Stomach (tissue), 19 donors: Measurements from ENCODE around the gene MRPS33. TPM values are rescaled to one million over a fixed set of nuclear protein-coding genes. Genes with fewer than 3 reads are reported as not detected.

ENCODE experiments used
- DNase-seq, 2 donors: peaks; one replicate each; pipeline versions ENCODE4 v3.0.0 to v3.0.0-alpha.2; 2013 to 2019
- H3K27ac ChIP-seq, 5 donors: fragments of 200-600 bp in 4 of 5; sonication (generic) in 4 of 5; one replicate each; pipeline ENCODE4 v1.5.1; 2013 to 2019; ENCODE audit warnings: mild to moderate bottlenecking in 1 of 5, moderate library complexity in 1 of 5
- H3K27me3 ChIP-seq, 3 donors: fragments of 200-600 bp; sonication (generic); one replicate each; pipeline ENCODE4 v1.5.1; 2017 to 2019; ENCODE audit warnings: mixed run types in 1 of 3
- H3K36me3 ChIP-seq, 4 donors: fragments of 200-600 bp; sonication (generic); 1 replicate in 3 of 4; 2 replicates in 1 of 4; pipeline ENCODE4 v1.5.1; 2016 to 2019
- H3K4me1 ChIP-seq, 4 donors: fragments of 200-600 bp; sonication (generic); one replicate each; pipeline ENCODE4 v1.5.1; 2016 to 2019
- H3K4me3 ChIP-seq, 4 donors: fragments of 200-600 bp; sonication (generic) in 3 of 4; one replicate each; pipeline ENCODE4 v1.5.1; 2016 to 2019; ENCODE audit warnings: mild to moderate bottlenecking in 1 of 4
- H3K9me3 ChIP-seq, 4 donors: fragments of 200-600 bp; sonication (generic); one replicate each; pipeline ENCODE4 v1.5.1; 2016 to 2019
- EP300 ChIP-seq: sonication (generic); formaldehyde crosslinking; IDR thresholded peaks from one replicate; pipeline ENCODE4 v1.6.1; 2017; ENCODE audit warnings: antibody characterized with exemption
- POLR2A ChIP-seq, 4 donors: fragments of 450-650 bp; IDR thresholded peaks; one replicate each; pipeline ENCODE4 v1.6.1; 2016; ENCODE audit warnings: antibody characterized with exemption in 4 of 4, control low read depth in 2 of 4, mild to moderate bottlenecking in 1 of 4, moderate library complexity in 1 of 4
- POLR2AphosphoS5 ChIP-seq, 3 donors: sonication (generic); formaldehyde crosslinking; IDR thresholded peaks; one replicate each; pipeline ENCODE4 v1.6.1; 2016; ENCODE audit warnings: antibody characterized with exemption in 3 of 3
- WGBS, 5 donors: extraction: QIAGEN DNeasy Blood & Tissue Kit in 3 of 5; methylation state at CpG; one replicate each; pipeline versions ENCODE4 v1.1.5 to v1.1.7; 2013 to 2018; 5-methylcytosine and 5-hydroxymethylcytosine counted together
- intact Hi-C: fragments of 100-400 bp; cut with DNase I; formaldehyde crosslinking; loops from one replicate; pipeline ENCODE4 v1.15.1; 2023; ENCODE audit warnings: low total_unique reads
- long read RNA-seq, 10 donors: transcript quantifications; one replicate each; lab custom pipeline, GENCODE V29; 2026
- polyA plus RNA-seq, 3 donors: library from polyadenylated mRNA; stranded (reverse); fragments of 200-250 nt; gene quantifications; one replicate each; pipeline ENCODE4 v1.2.3, GENCODE V29; 2013
- total RNA-seq, 5 donors: library from RNA; depleted of rRNA; stranded (reverse); fragments of >200 nt; gene quantifications; one replicate each; pipeline versions ENCODE4 v1.1.0 to v1.2.3, GENCODE V29; 2014 to 2016
- TF ChIP-seq, protein P1 (sequence below), 7 experiments: fragments of 450-650 bp in 4 of 7; fragments of 200-600 bp in 3 of 7; sonication (generic) in 3 of 7; IDR thresholded peaks; one replicate each; pipeline ENCODE4 v1.5.1; 2016 to 2019; ENCODE audit warnings: antibody characterized with exemption in 7 of 7, control low read depth in 2 of 7, mild to moderate bottlenecking in 1 of 7
- donor health status: healthy with polysubstance abuse.
- donor health status: Bipolar disorder and iron deficiency.
- donor health status: healthy.

MRPS33 gene
- 10 to 100 TPM in 1 of 5 donors, 1 to 10 TPM in 2, under 1 TPM in 1, not detected in 1; 0.89 to 51.3 (median 8.5) TPM for total RNA-seq
- 10 to 100 TPM; 83.6 to 99.9 (median 85.9) TPM for polyA plus RNA-seq
- long read RNA-seq, donor 1, full-length matches to known transcripts: 13 of 13 reads
- long read RNA-seq, donor 1, partial matches to known transcripts: 0 of 13 reads
- long read RNA-seq, donor 1, other reads (novel, unspliced or antisense): 0 of 13 reads
- long read RNA-seq, donor 2, full-length matches to known transcripts: 21 of 28 reads
- long read RNA-seq, donor 2, partial matches to known transcripts: 7 of 28 reads
- long read RNA-seq, donor 2, other reads (novel, unspliced or antisense): 0 of 28 reads
- long read RNA-seq, donor 3, full-length matches to known transcripts: 25 of 25 reads
- long read RNA-seq, donor 3, partial matches to known transcripts: 0 of 25 reads
- long read RNA-seq, donor 3, other reads (novel, unspliced or antisense): 0 of 25 reads
- long read RNA-seq, donor 4: 0 reads
- long read RNA-seq, donor 5, full-length matches to known transcripts: 26 of 33 reads
- long read RNA-seq, donor 5, partial matches to known transcripts: 7 of 33 reads
- long read RNA-seq, donor 5, other reads (novel, unspliced or antisense): 0 of 33 reads
- long read RNA-seq, donor 6, full-length matches to known transcripts: 55 of 72 reads
- long read RNA-seq, donor 6, partial matches to known transcripts: 17 of 72 reads
- long read RNA-seq, donor 6, other reads (novel, unspliced or antisense): 0 of 72 reads
- long read RNA-seq, donor 7, full-length matches to known transcripts: 19 of 19 reads
- long read RNA-seq, donor 7, partial matches to known transcripts: 0 of 19 reads
- long read RNA-seq, donor 7, other reads (novel, unspliced or antisense): 0 of 19 reads
- long read RNA-seq, donor 8, full-length matches to known transcripts: 24 of 34 reads
- long read RNA-seq, donor 8, partial matches to known transcripts: 10 of 34 reads
- long read RNA-seq, donor 8, other reads (novel, unspliced or antisense): 0 of 34 reads
- long read RNA-seq, donor 9, full-length matches to known transcripts: 35 of 41 reads
- long read RNA-seq, donor 9, partial matches to known transcripts: 6 of 41 reads
- long read RNA-seq, donor 9, other reads (novel, unspliced or antisense): 0 of 41 reads
- long read RNA-seq, donor 10, full-length matches to known transcripts: 17 of 17 reads
- long read RNA-seq, donor 10, partial matches to known transcripts: 0 of 17 reads
- long read RNA-seq, donor 10, other reads (novel, unspliced or antisense): 0 of 17 reads

DNA sequence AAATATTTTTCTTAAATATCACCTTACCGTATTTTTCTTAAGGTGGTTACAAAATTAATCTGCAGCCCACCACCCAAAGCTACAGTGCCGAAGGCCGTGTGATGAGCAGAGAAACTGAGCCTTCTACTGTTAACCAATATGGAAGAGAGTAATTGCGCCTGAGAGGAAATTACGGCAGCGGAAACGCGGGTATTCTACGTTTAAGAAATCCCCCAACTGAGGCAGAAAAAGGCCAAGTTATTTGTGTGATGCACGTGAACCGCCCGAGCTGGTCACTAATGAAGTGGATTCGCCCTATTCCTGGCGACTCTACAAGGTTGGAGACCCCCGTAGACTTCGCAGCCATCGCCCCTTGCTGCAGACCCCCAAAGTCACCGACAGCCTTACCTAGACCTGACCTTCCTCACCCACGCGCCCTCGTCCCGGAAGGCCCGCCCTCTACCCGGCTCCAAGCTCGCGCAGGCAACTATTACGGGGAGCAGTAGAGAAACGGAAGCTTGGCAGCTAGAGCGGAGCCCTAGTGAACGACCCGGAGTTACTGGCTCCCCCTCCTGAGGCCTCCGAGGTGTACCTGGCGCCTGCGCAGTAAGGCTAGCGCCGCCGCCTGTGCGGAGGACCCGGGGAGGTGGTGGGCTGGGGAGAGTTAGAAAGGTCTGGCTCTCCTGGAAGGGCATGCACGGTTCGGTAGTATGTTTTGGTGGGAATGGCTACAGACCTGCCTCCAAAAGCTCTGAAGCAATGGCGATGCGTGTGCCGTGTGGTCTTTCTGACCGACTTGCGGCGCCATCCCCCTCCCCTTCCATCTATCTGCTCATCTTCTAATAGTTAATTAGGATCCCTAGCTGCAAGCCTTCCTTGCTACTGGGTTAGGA, at the start of gene MRPS33:
TSS of gene MRPS33 (minus strand) at position 429 of the 872 bp plus-strand sequence. CDS start 4,319 bp downstream, outside the sequence.
- no peaks in the 10 kb centered on the region for H3K27me3 ChIP-seq
- 0 to 2% (median 1%) methylated on average over 41 to 47 of the region's 47 CpGs for WGBS, 5 donors
- peaks cover 0 to 6% (median 0%) of the 10 kb centered on the region in 4 donors for H3K9me3 ChIP-seq
- H3K27ac ChIP-seq: peak within 1 kb of the TSS; percentile 85 to 95 (median 90)
- TF ChIP-seq EP300 (no peak), POLR2AphosphoS5 (IDR thresholded peaks at IDR 0.05) (peak; percentile 84 to 93 (median 85))
- TF ChIP-seq, protein P1, sequence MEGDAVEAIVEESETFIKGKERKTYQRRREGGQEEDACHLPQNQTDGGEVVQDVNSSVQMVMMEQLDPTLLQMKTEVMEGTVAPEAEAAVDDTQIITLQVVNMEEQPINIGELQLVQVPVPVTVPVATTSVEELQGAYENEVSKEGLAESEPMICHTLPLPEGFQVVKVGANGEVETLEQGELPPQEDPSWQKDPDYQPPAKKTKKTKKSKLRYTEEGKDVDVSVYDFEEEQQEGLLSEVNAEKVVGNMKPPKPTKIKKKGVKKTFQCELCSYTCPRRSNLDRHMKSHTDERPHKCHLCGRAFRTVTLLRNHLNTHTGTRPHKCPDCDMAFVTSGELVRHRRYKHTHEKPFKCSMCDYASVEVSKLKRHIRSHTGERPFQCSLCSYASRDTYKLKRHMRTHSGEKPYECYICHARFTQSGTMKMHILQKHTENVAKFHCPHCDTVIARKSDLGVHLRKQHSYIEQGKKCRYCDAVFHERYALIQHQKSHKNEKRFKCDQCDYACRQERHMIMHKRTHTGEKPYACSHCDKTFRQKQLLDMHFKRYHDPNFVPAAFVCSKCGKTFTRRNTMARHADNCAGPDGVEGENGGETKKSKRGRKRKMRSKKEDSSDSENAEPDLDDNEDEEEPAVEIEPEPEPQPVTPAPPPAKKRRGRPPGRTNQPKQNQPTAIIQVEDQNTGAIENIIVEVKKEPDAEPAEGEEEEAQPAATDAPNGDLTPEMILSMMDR (IDR thresholded peaks at IDR 0.05): peak in 1 of 7 experiments; percentile 51
- peak within 1 kb of the TSS; percentile 56 to 79 (median 62) for H3K4me3 ChIP-seq
- peaks cover 6 to 28% (median 16%) of the 10 kb centered on the region in 4 donors for H3K4me1 ChIP-seq
- peak; percentile 94 to 99 for DNase-seq
- intact Hi-C loops: loop anchor here (5.0 kb wide), 1 partner anchor 202 kb away; no protein-coding TSS in a partner anchor
- H3K36me3 ChIP-seq: peaks cover 6 to 9% (median 8%) of the 10 kb centered on the region in 4 donors

DNA sequence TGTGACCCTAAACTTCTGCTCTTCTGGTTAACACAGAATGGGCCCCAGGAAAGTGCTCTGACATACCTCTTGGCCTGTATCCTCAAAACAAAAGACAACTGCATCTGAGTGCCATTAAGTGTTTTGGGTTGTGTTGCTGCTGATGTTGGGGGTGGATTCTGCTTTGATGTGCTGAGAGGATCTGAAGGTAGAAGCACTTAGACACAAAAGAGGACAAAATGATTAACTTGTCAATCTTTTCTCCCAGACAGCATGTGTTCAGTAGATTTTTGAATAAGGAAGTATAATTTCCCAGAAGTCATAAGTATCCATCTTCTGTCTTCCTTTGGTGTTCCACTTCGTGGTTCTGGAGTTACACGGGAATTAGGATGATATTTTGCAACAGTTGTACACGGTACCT, 43.0 kb upstream of the MRPS33 start:
- TF ChIP-seq, protein P1 (IDR thresholded peaks at IDR 0.05): no peak
- TF ChIP-seq POLR2AphosphoS5 (IDR thresholded peaks at IDR 0.05): no peak
- no peak for DNase-seq
- H3K4me1 ChIP-seq: no peaks in the 10 kb centered on the region
- peaks cover 0 to 3% (median 0%) of the 10 kb centered on the region in 3 donors for H3K27me3 ChIP-seq
- 80 to 89% (median 86%) methylated on average over 3 of the region's 3 CpGs for WGBS, 5 donors
- H3K36me3 ChIP-seq: no peaks in the 10 kb centered on the region
- H3K9me3 ChIP-seq: peaks cover 0 to 13% (median 7%) of the 10 kb centered on the region in 4 donors
- no peak overlapping the region for H3K4me3 ChIP-seq
- intact Hi-C loops: no loop called here
- no peak overlapping the region for H3K27ac ChIP-seq

DNA sequence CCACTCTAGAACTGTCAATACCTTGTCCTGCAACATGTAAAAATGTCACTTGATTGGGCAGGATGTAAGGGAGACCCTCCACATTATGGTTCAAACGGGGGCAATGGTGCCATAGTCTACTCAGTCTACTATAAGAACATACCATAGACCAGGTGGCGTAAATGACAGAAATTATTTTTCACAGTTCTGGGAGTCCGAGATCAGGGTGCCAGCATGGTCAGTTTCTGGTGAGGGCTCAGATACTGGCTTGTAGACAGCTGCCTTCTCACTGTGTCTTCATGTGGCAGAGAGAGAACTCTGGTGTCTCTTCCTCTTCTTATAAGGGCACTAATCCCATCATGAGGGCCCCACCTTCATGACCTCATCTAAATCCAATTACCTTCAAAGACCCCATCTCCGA, 40.4 kb upstream of the MRPS33 start:
- Histone ChIP-seq H3K27ac (no peak overlapping the region), H3K4me1 (no peaks in the 10 kb centered on the region), H3K36me3 (no peaks in the 10 kb centered on the region), H3K9me3 (peaks cover 0 to 13% (median 7%) of the 10 kb centered on the region in 4 donors), H3K27me3 (no peaks in the 10 kb centered on the region), H3K4me3 (no peak overlapping the region)
- 86 to 93% (median 88%) methylated on average over 4 of the region's 4 CpGs for WGBS, 5 donors
- TF ChIP-seq POLR2AphosphoS5 (IDR thresholded peaks at IDR 0.05): no peak
- TF ChIP-seq EP300: no peak
- no peak for TF ChIP-seq POLR2A (IDR thresholded peaks at IDR 0.05)
- TF ChIP-seq, protein P1 (IDR thresholded peaks at IDR 0.05): no peak
- intact Hi-C loops: no loop called here
- DNase-seq: no peak
